SH-SY5Y (cell line): ENCODE results near the gene FMNL2.

Experiments
- GATA2 ChIP-seq: IDR thresholded peaks from 2 replicates; pipeline ENCODE4 v1.6.1; 2011; ENCODE audit warnings: mild to moderate bottlenecking, low read depth, low read length
- GATA3 ChIP-seq: IDR thresholded peaks from 2 replicates; pipeline ENCODE4 v1.6.1; 2011; ENCODE audit warnings: low read depth, mild to moderate bottlenecking, low read length, moderate library complexity

DNA sequence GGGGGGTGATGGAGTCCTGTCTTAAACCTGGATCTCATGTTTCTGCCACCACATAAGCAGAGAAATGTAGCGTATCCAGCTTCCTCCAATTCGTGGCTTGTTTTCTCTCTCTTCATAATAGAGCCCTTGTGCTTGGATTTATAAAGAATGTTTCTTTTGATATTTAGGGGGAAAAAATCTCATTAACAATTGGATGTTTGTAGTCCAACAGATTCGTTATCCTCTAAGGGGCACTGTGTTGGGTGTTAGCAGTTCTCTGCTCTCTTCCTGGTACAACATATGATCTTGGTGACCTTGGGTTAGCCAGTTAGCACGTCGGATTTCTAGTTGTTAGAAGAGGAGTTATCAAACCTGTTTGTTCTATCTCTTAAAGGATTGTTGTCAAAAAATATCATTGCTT is 127.8 kb downstream of the FMNL2 start:
- TF ChIP-seq GATA2 = no peak
- TF ChIP-seq GATA3 = no peak
